Neutrophil (primary cell): ENCODE data around the gene ZNF217.

ENCODE experiments used
- H3K27ac ChIP-seq: fragments of 200-600 bp; sonication (generic); 2 replicates; pipeline ENCODE4 v1.5.1; 2016; ENCODE audit warnings: mild to moderate bottlenecking, moderate library complexity
- H3K27me3 ChIP-seq: fragments of 200-600 bp; sonication (generic); 2 replicates; pipeline ENCODE4 v1.6.0; 2016; ENCODE audit warnings: mild to moderate bottlenecking
- H3K36me3 ChIP-seq: fragments of 200-600 bp; sonication (generic); 2 replicates; pipeline ENCODE4 v1.5.1; 2017
- H3K4me1 ChIP-seq, 2 experiments: fragments of 200-600 bp in 1 of 2; sonication (generic) in 1 of 2; 1 replicate in 1 of 2; 2 replicates in 1 of 2; pipeline versions ENCODE4 v1.5.1 to v1.6.1; 2013 to 2016; ENCODE audit warnings: low read depth in 1 of 2, low read length in 1 of 2, mild to moderate bottlenecking in 1 of 2, moderate library complexity in 1 of 2; ENCODE audit not compliant: control insufficient read depth in 1 of 2, insufficient read depth in 1 of 2
- H3K4me3 ChIP-seq, 2 experiments: fragments of 200-600 bp in 1 of 2; sonication (generic) in 1 of 2; 1 replicate in 1 of 2; 2 replicates in 1 of 2; pipeline ENCODE4 v1.5.1; 2013 to 2016; ENCODE audit warnings: low read depth in 1 of 2, low read length in 1 of 2, mild to moderate bottlenecking in 1 of 2, moderate library complexity in 1 of 2
- H3K9me3 ChIP-seq: fragments of 200-600 bp; sonication (generic); 2 replicates; pipeline ENCODE4 v1.5.1; 2016
- CTCF ChIP-seq: fragments of 200-600 bp; sonication (generic); IDR thresholded peaks from 2 replicates; pipeline ENCODE4 v1.5.1; 2016; ENCODE audit warnings: antibody characterized with exemption

ZNF217 gene

GRCh38 chr20:53602661-53603060, 9.0 kb upstream of the ZNF217 start:
- Histone ChIP-seq H3K4me3 (no peak overlapping the region), H3K36me3 (no peaks in the 10 kb centered on the region), H3K9me3 (no peaks in the 10 kb centered on the region), H3K27ac (no peak overlapping the region), H3K4me1 (peaks cover 0 to 5% of the 10 kb centered on the region in 2 experiments), H3K27me3 (no peaks in the 10 kb centered on the region)
- TF ChIP-seq CTCF: no peak

- H3K4me3 ChIP-seq: no peak overlapping the region
- peaks cover 17 to 25% of the 10 kb centered on the region in 2 experiments for H3K4me1 ChIP-seq
- H3K9me3 ChIP-seq: no peaks in the 10 kb centered on the region
- TF ChIP-seq CTCF: no peak
- H3K27ac ChIP-seq: no peak overlapping the region
- H3K27me3 ChIP-seq: no peaks in the 10 kb centered on the region
- no peaks in the 10 kb centered on the region for H3K36me3 ChIP-seq
Observed at GRCh38 chr20:53599910-53600632, 6.4 kb upstream of the ZNF217 start.

GRCh38 chr20:53599378-53599777, 5.7 kb upstream of the ZNF217 start:
- Histone ChIP-seq H3K36me3 (no peaks in the 10 kb centered on the region), H3K27me3 (no peaks in the 10 kb centered on the region), H3K9me3 (no peaks in the 10 kb centered on the region), H3K27ac (peak overlapping the region; percentile 42), H3K4me1 (peaks cover 24 to 30% of the 10 kb centered on the region in 2 experiments), H3K4me3 (no peak overlapping the region)
- no peak for TF ChIP-seq CTCF

GRCh38 chr20:53599044-53599362, 5.4 kb upstream of the ZNF217 start:
- H3K4me3 ChIP-seq: no peak overlapping the region
- TF ChIP-seq CTCF: no peak
- no peaks in the 10 kb centered on the region for H3K9me3 ChIP-seq
- H3K4me1 ChIP-seq: peaks cover 24 to 30% of the 10 kb centered on the region in 2 experiments
- H3K27me3 ChIP-seq: no peaks in the 10 kb centered on the region
- H3K36me3 ChIP-seq: no peaks in the 10 kb centered on the region
- H3K27ac ChIP-seq: peak overlapping the region; percentile 42

- Histone ChIP-seq H3K4me1 (peaks cover 24 to 30% of the 10 kb centered on the region in 2 experiments), H3K36me3 (no peaks in the 10 kb centered on the region), H3K9me3 (no peaks in the 10 kb centered on the region), H3K27ac (peak overlapping the region; percentile 42), H3K27me3 (no peaks in the 10 kb centered on the region), H3K4me3 (no peak overlapping the region)
- TF ChIP-seq CTCF: no peak
Observed at GRCh38 chr20:53598140-53599043, 4.8 kb upstream of the ZNF217 start.
